ENCODE results near the gene PBX1. TPM values are rescaled to one million over a fixed set of nuclear protein-coding genes. Genes with fewer than 3 reads are reported as not detected.

Gene PBX1
- total and polyA plus RNA-seq, 4 donors = 2.2 to 17.3 (median 5.1) TPM

DNA sequence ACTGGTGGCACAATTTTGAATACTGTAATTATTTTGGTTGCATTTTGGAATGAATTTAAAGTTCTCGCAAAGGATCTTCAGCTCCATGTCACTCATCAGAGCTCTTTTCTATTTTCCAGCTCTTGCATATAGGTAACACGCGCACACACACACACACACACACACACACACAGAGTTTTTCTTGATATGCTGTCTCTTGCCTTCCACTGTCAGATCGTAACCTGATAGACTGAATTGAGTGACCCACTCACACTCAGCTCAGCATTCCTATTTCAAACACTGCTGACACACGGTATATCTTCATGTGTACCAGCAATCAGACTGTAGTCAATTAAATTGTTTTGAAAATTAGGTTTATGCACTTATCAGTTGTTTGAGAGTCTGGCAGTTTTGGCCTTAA, 214.1 kb downstream of the PBX1 start (continued):
- TF ChIP-seq RXRA (IDR thresholded peaks at IDR 0.05) (no peak), GABPA (IDR thresholded peaks at IDR 0.05 in 1 of 2, conservative IDR thresholded peaks at IDR 0.05 in 1 of 2) (no peak)

GRCh38 chr1:164774413-164774812, 215.4 kb downstream of the PBX1 start:
- Histone ChIP-seq H3K9ac (ENCODE audit: low read depth in 1 of 2, low read length in 2 of 2) (no peak overlapping the region), H3K4me1 (ENCODE audit: control insufficient read depth in 4 of 4, insufficient read depth in 4 of 4, low read length in 3 of 4) (peaks cover 0 to 8% (median 2%) of the 10 kb centered on the region in 4 donors), H3K36me3 (ENCODE audit: control insufficient read depth in 4 of 4, insufficient read depth in 3 of 4, low read depth in 1 of 4, low read length in 3 of 4) (no peaks in the 10 kb centered on the region), H3K27me3 (ENCODE audit: control insufficient read depth in 4 of 4, insufficient read depth in 4 of 4, low read length in 3 of 4) (no peaks in the 10 kb centered on the region), H3K27ac (ENCODE audit: low read depth in 1 of 2, low read length in 2 of 2) (no peak overlapping the region), H3K4me3 (ENCODE audit: low read depth in 1 of 3, low read length in 3 of 3) (no peak overlapping the region), H3K9me3 (ENCODE audit: control insufficient read depth in 4 of 4, low read length in 3 of 4) (no peaks in the 10 kb centered on the region)
- 75% methylated on average over 4 of the region's 4 CpGs for WGBS
- TF ChIP-seq CTCF (IDR thresholded peaks at IDR 0.05; ENCODE audit: low read depth, low read length, missing input control) (no peak), HNF4A (conservative IDR thresholded peaks at IDR 0.05) (no peak), JUND (IDR thresholded peaks at IDR 0.05) (no peak), FOXA1 (IDR thresholded peaks at IDR 0.05) (no peak), TAF1 (conservative IDR thresholded peaks at IDR 0.05) (no peak), EGR1 (IDR thresholded peaks at IDR 0.05; ENCODE audit: low read depth in 2 of 2) (no peak), RXRA (IDR thresholded peaks at IDR 0.05) (no peak), REST (IDR thresholded peaks at IDR 0.05) (no peak), GABPA (IDR thresholded peaks at IDR 0.05 in 1 of 2, conservative IDR thresholded peaks at IDR 0.05 in 1 of 2) (no peak), FOXA2 (IDR thresholded peaks at IDR 0.05) (no peak), SP1 (IDR thresholded peaks at IDR 0.05) (no peak)
- TF ChIP-seq, protein P1, sequence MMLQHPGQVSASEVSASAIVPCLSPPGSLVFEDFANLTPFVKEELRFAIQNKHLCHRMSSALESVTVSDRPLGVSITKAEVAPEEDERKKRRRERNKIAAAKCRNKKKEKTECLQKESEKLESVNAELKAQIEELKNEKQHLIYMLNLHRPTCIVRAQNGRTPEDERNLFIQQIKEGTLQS (IDR thresholded peaks at IDR 0.05) = no peak
- TF ChIP-seq, protein P2, sequence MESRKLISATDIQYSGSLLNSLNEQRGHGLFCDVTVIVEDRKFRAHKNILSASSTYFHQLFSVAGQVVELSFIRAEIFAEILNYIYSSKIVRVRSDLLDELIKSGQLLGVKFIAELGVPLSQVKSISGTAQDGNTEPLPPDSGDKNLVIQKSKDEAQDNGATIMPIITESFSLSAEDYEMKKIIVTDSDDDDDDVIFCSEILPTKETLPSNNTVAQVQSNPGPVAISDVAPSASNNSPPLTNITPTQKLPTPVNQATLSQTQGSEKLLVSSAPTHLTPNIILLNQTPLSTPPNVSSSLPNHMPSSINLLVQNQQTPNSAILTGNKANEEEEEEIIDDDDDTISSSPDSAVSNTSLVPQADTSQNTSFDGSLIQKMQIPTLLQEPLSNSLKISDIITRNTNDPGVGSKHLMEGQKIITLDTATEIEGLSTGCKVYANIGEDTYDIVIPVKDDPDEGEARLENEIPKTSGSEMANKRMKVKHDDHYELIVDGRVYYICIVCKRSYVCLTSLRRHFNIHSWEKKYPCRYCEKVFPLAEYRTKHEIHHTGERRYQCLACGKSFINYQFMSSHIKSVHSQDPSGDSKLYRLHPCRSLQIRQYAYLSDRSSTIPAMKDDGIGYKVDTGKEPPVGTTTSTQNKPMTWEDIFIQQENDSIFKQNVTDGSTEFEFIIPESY (IDR thresholded peaks at IDR 0.05) = no peak
- no peak for DNase-seq (ENCODE audit: low spot score)
